ENCODE results near the gene C1orf105. TPM values are rescaled to one million over a fixed set of nuclear protein-coding genes. Genes with fewer than 3 reads are reported as not detected.

C1orf105 gene
- total RNA-seq, 2 donors from 2014 or later: not detected

GRCh38 chr1:172394141-172394751 lies 26.2 kb upstream of the C1orf105 start:
- no peak for DNase-seq (ENCODE audit: low spot score)
- intact Hi-C loops (cut with DNase I): loop anchor here in 1 of 2 donors (10.0 kb wide), 1 partner anchor 109 kb away; no protein-coding TSS in a partner anchor

GRCh38 chr1:172394811-172395210 lies 25.7 kb upstream of the C1orf105 start:
- intact Hi-C loops (cut with DNase I): loop anchor here in 1 of 2 donors (10.0 kb wide), 1 partner anchor 110 kb away; no protein-coding TSS in a partner anchor
- DNase-seq (ENCODE audit: low spot score): no peak

DNA sequence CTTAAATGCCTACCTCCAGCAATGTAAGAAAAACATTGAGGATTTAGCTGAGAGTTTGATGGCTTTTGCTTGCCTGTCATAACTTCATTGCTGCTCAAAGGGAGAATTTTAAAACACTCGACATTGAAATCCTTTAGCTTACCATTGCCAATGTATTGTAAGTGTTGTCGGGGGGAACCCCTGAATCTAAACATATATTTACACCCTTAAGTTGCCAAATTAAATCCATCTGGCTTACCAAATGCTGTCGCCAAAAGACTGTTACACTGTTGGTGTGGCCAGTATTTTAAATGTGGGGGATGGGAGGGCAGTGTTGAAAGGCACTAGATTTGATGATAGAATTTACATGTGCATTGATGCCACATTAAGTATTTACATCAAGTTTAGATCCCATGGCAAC lies 24.9 kb upstream of the C1orf105 start:
- intact Hi-C loops (cut with DNase I): loop anchor here in 1 of 2 donors (10.0 kb wide), 1 partner anchor 111 kb away; no protein-coding TSS in a partner anchor
- DNase-seq (ENCODE audit: low spot score): no peak

DNA sequence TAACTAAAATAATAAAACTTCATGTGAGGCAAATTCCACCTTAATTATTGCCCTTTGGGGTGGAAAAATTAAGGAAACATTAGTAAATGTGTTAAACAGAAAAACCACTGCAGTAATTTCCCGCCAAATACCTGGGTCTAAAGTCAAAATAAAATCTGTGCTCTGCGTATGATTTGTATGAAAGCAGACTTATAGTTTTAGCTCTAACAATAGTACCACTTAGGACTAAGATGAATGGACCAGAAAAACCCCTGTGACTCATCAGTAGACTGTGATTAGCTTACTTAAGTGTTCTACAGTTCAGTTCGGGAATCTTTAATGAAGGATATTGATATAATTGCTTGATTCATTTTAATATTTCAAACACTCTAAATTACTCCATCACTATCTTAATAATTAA lies 23.3 kb upstream of the C1orf105 start:
- intact Hi-C loops (cut with DNase I): loop anchor here in 1 of 2 donors (10.0 kb wide), 1 partner anchor 112 kb away; no protein-coding TSS in a partner anchor
- no peak for DNase-seq (ENCODE audit: low spot score)

DNA sequence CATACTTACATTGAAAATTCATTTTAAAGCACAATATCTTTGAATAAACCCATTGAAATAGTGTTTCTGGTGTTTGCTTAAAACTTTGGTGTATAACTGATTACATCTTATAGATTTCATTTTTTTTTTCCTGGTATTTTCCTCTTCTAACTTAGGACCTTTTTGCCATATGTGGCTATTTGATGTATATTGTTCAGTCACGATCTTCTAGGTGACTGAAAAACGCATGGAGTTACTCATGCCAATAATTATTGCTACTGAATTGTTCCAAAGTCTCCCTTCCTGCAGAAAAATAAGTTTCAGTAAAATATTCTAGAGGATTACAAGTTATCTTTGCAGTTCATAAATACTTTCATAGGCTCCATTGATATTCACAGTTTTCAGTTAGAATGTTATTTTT lies 22.9 kb upstream of the C1orf105 start:
- intact Hi-C loops (cut with DNase I): loop anchor here in 1 of 2 donors (2.0 to 10.0 kb wide), 2 partner anchors 113 to 255 kb away; no protein-coding TSS in a partner anchor
- no peak for DNase-seq (ENCODE audit: low spot score)

DNA sequence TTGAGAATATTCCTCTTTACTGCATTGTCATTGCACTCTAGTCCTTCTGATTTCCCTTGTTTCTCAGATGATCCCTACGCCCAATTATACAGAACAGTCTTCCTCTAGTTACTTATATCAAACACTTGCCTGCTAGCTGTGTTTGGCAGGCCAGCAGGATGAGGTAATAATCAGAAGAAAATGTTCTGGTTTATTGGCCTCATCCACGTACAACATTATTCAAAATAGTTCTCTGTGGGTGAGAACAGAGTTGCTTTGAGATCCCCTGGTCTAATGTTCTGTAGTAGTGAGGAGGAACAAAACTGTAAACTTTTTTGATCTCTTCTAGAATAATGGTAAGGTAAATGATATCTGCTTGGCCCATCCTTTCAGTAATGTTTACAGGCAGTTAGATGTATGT lies 22.3 kb upstream of the C1orf105 start:
- intact Hi-C loops (cut with DNase I): loop anchor here in 1 of 2 donors (2.0 to 10.0 kb wide), 2 partner anchors 113 to 255 kb away; no protein-coding TSS in a partner anchor
- DNase-seq (ENCODE audit: low spot score): no peak

- peak; percentile 82 for DNase-seq (ENCODE audit: low spot score)
- intact Hi-C loops (cut with DNase I): loop anchor here in 1 of 2 donors (2.0 to 10.0 kb wide), 2 partner anchors 114 to 256 kb away; no protein-coding TSS in a partner anchor
Measured at GRCh38 chr1:172398970-172399755, 21.3 kb upstream of the C1orf105 start.

DNA sequence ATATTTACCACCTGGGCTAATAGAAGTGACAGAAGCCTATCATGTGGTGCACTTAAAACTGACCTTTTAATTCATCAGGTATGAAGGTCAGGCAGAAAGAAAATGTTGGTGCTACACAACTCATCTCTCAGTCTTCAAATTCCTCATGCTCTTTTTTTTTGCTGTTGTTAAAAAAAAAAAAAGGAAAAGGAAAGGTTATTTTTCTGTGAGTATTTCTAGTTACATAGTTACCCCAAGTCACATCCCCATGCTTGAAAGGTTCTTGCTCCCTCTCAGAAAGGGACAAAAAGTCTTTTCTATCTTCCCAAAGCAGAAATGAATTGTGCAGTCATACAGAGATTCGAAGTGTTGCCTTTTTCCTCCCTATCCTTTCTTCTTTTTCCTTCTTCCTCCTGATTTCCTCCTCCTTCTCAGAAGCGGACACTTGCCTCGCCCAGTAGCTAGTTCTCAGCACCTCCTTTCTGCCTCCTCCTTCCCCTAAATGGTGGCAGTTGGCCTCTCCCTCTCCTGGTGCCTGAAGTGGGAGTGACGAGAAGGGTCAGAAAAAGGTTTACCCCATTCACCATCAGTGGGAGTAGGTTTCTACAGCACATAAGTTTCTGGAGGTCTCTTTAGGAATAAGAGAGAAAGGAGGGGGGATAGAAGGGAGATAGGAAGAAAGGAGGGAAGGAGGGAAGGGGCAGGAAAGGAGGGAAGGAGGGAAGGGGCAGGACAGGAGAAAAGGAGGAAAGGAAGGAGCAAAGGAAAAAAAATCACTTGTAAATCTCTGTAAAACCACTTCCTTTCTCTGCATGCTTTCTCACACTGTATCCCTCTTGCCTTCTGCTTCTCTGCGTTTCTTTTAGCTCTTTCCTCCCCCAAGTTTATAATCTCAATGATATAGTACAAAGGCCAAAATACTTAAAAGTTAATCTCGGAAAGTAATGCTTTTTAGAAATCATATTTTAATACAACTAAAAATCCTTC lies 20.4 kb upstream of the C1orf105 start:
- DNase-seq (ENCODE audit: low spot score): no peak
- intact Hi-C loops (cut with DNase I): loop anchor here in 1 of 2 donors (2.0 to 10.0 kb wide), 3 partner anchors 115 to 355 kb away; no protein-coding TSS in a partner anchor

DNA sequence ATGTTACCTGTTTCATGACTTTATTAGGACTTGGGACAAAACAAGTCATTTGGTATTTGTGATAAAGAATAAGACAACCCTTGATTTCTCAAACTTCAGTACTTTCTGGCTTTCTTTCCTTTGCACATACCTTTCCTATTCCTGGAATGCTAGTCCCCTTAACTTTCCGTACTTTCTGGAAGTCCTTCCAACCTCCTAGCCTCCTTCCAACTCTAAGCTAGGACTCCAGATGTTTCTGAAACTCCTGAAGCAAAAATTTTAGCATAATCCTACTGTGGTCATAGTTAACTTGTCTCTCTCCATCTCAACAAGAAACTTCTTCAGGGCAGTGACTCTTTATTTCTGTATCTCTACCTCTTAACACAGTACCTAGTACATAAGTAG lies 19.8 kb upstream of the C1orf105 start:
- no peak for DNase-seq (ENCODE audit: low spot score)
- intact Hi-C loops (cut with DNase I): loop anchor here in 1 of 2 donors (10.0 kb wide), 1 partner anchor 356 kb away; no protein-coding TSS in a partner anchor

DNA sequence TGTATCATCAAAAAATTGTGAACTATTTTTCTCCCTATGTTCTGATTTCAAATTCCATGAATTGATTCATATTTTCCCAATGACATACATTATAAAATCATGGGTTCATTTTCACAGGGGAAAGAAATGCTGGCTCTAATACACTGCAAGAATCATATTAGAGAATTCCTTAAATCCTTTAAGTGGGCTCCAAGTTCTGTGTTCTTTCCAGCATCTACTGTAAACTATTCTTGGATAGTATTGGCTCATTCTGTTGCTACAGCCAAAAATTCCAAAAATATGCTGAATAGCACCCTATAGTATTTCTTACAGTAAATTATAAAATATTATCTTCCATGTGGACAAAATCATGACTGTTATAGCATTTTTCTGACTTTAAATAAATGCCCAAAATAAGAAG lies 19.0 kb upstream of the C1orf105 start:
- no peak for DNase-seq (ENCODE audit: low spot score)
- intact Hi-C loops (cut with DNase I): loop anchor here in 1 of 2 donors (10.0 kb wide), 1 partner anchor 357 kb away; no protein-coding TSS in a partner anchor

DNA sequence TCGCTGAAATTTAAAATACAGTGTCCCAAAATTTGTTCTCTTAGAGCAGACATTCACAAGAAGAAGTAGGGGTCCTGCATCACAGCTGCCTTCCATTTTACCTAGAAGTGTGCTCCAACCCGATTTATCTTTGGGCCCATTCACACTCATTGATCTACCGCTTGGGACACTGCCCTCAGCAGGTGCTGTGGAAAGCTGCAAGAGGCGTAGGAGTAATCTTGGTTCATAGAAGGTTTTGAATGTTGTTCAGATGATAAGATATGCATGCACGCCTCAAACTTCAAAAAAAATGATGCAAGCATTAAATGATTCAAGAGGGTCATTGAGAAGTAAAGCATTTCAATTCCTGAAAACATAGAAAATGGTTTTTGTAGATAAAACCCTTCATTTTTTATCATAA lies 18.6 kb upstream of the C1orf105 start:
- intact Hi-C loops (cut with DNase I): loop anchor here in 1 of 2 donors (10.0 kb wide), 1 partner anchor 357 kb away; no protein-coding TSS in a partner anchor
- no peak for DNase-seq (ENCODE audit: low spot score)

GRCh38 chr1:172402878-172403569 lies 17.5 kb upstream of the C1orf105 start:
- DNase-seq (ENCODE audit: low spot score): no peak
- intact Hi-C loops (cut with DNase I): loop anchor here in 1 of 2 donors (10.0 kb wide), 1 partner anchor 358 kb away; no protein-coding TSS in a partner anchor

DNA sequence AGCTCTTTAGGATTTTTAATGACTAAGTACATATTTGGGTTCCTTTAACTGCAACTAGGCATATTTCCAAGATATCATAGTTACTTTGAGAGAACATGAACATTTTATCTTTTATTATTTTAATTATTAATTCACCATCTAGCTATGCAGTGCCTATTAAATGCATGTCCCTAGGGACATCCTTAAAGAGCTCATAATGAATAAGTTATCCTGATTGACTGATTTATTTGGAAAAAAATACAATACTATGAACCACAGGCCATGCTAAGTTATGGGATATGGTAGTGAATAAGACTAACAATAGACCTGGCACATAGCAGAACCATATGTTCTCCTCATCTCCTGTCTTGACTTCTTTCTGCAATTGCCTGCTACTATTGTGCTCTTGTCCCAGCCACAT lies 16.4 kb upstream of the C1orf105 start:
- intact Hi-C loops (cut with DNase I): loop anchor here in 1 of 2 donors (10.0 kb wide), 1 partner anchor 359 kb away; no protein-coding TSS in a partner anchor
- no peak for DNase-seq (ENCODE audit: low spot score)

DNA sequence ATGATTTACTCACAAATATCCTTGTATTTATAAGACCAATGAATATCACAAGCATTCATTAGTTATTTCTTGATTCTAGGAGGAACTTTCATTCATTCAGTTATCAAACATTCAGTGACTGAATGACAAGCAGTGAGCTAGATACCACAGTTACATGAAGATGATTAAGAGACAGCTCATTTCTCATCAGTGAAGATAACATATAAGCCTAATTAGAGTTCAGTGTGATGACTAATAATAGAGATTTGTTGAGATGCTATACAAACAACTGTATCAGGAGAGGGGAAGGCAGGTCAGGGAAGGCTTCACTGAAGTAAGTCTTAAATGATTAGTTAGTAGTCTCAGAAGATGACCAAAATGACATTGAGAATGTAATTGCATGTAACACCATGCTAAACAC lies 14.6 kb upstream of the C1orf105 start:
- DNase-seq (ENCODE audit: low spot score): no peak
- intact Hi-C loops (cut with DNase I): loop anchor here in 1 of 2 donors (10.0 kb wide), 1 partner anchor 361 kb away; no protein-coding TSS in a partner anchor

GRCh38 chr1:172406968-172407367 lies 13.5 kb upstream of the C1orf105 start:
- DNase-seq (ENCODE audit: low spot score): no peak
- intact Hi-C loops (cut with DNase I): loop anchor here in 1 of 2 donors (10.0 kb wide), 1 partner anchor 362 kb away; no protein-coding TSS in a partner anchor

GRCh38 chr1:172408958-172409357 lies 11.5 kb upstream of the C1orf105 start:
- DNase-seq (ENCODE audit: low spot score): no peak
- intact Hi-C loops (cut with DNase I): loop anchor here in 1 of 2 donors (10.0 kb wide), 1 partner anchor 364 kb away; no protein-coding TSS in a partner anchor

- DNase-seq (ENCODE audit: low spot score): no peak
- intact Hi-C loops (cut with DNase I): no loop called here
Measured at GRCh38 chr1:172410027-172410426, 10.5 kb upstream of the C1orf105 start.

DNA sequence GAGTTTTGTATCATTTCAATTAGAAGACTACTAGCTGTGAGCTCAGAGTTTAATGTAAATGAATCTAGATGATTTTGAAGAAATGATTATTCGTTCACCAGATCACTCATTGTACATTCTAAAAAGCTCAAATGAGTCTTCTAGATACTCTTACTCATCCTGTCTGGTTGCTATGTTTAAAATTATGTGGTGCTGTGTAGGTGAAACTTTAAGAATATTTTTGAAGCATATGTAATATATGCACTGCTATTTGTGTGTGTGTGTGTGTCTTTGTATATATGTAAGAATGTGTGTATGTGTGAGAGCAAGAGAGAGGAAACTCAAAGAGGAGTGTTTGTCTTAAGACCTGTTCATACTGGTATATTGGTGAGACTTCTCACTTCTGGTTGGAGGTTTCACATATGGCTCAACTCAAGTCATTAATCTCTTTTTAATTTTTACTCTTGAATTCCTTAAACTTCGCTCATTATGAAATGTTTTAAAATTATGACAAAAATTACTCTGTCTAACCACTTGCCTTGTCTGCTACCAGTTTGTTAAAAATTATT lies 8.6 kb upstream of the C1orf105 start:
- no peak for DNase-seq (ENCODE audit: low spot score)
- intact Hi-C loops (cut with DNase I): no loop called here
